GM19372 (cell line): ENCODE results near the gene FOXM1.

Experiments used
- ATAC-seq: cut with Tn5 transposase; IDR thresholded peaks from one replicate; pipeline ENCODE4 v1.9.1; 2021; ENCODE audit warnings: mild to moderate bottlenecking, low read depth, moderate library complexity; ENCODE audit not compliant: unreplicated experiment

FOXM1 gene

GRCh38 chr12:2877047-2877952 is at the start of gene FOXM1, which contains the start of gene RHNO1:
FOXM1 (minus strand) TSS chr12:2877174; CDS start chr12:2874478, 2,696 bp downstream.
RHNO1 (plus strand) TSS chr12:2877223; CDS start chr12:2885367, 8,144 bp downstream.
- peak; percentile 75 for ATAC-seq

DNA sequence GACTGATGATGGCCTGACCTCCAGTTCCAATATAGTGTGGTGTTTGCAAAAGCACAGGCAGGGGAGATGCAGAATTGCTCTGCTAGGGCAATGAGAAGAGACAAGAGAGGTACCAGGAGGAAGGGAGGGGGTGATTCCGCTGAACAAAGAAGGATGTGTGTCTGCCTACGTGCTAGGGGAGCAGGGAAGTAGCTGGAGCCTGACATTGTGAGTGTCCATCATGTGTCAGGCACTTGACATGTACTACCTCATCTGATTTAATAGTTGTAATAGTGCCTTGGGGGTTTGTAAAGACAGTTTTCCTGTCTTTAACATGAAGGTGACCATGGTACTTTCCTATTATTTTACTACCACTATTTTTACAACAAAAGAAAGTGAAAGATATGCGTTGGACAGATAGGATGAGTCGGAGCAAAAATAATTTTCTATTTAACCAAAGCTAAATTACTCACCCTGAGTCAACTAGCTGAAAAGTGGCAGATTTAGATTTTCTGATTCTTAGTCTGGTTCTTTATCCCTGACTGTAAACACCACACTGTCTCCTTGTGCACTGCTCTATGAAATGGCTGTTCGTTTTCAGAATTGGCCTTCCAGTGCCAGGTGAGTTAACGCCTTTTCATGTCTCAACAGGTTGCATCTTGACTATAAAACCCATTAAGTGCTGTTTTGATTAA is 48.5 kb upstream of the FOXM1 start:
- ATAC-seq: no peak

GRCh38 chr12:2924019-2924418 is 47.0 kb upstream of the FOXM1 start:
- ATAC-seq: no peak

DNA sequence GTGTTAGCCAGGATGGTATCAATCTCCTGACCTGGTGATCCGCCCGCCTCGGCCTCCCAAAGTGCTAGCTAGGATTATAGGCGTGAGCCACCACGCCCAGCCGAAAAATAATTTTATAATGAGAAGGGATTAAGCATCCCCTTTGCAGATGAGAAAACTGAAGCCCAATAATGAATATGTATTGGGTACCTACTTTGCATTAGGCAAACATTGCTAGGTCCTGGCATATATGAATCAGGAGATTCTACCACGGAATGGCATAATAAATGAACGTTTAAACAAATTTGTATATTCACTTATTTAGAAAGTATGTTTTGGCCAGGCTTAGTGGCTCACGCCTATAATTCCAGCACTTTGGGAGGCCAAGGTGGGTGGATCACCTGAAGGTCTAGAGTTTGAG is 46.1 kb upstream of the FOXM1 start:
- no peak for ATAC-seq

- no peak for ATAC-seq
These were observed 45.4 kb upstream of the FOXM1 start for GRCh38 chr12:2922329-2922728.

- ATAC-seq: no peak
These were observed 42.3 kb upstream of the FOXM1 start for GRCh38 chr12:2919249-2919648.

GRCh38 chr12:2912216-2912575 is 35.2 kb upstream of the FOXM1 start:
- ATAC-seq: no peak

- ATAC-seq: no peak
These were observed 27.3 kb upstream of the FOXM1 start for GRCh38 chr12:2904260-2904659.

DNA sequence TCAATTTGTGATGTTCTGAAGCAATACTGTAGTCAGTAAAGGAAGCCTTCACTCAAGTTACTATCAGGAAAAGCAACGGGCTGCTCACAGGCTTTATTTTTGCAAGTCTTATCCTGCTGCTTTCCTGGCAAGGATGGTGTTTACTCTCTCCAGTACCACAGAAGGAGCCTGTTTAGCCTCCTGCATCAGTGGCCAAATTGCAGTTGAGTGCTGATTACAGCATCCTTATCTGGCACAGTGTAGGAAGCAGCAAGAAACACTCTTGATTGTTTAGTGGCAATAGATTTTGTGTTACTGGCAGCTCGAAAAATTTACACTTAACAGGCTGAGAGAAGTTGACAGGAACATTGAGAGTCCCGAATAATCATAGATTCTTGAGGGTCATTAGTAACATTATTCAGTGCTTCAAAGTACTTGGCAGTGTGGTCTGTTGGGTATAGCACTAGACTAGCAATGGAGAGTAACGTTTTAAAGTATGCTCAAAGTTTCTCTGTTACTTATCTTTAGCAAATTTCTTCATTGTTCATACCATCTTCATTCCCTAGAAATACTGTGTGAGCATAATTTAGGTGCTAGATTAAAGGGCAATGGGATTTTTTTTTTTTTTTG is 25.4 kb upstream of the FOXM1 start:
- ATAC-seq: no peak

GRCh38 chr12:2900642-2901041 is 23.7 kb upstream of the FOXM1 start:
- ATAC-seq: no peak

GRCh38 chr12:2897418-2897817 is 20.4 kb upstream of the FOXM1 start:
- no peak for ATAC-seq

DNA sequence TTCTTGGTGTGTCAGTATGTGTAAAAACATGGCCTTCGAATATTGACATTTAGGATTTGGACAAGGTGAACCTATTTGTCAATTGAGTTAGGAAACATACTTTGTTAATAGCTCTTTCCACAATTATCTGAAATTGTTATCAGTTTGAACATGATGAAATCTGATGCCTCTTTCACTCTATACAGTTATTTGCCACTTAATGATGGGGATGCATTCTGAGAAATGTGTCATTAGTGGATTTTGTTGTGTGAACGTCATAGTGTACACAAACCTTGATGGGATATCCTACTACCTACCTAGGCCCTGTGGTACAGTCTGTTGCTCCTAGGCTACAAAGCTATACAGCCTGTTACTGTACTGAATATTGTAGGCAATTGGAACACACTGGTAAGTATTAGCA is 18.5 kb upstream of the FOXM1 start:
- no peak for ATAC-seq

DNA sequence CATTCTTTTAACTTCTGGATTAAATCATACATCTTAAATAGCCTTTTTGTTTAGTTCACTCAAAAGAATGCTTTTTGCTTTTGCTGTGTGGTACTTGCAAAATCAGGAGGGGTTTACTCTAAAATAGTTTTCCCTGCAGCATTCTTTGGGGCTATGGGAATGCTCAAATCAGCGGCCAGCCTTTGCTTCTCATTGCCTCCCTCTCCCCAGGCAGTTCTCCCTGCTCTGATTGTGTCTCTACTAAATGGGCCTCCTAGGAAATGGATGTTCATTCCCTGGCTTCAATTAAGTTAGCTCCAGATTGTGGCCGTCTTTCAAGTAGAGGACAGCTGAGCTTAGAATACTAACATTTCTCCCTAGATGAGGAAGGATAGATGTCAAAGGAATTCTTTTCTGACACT is 18.1 kb upstream of the FOXM1 start:
- no peak for ATAC-seq

DNA sequence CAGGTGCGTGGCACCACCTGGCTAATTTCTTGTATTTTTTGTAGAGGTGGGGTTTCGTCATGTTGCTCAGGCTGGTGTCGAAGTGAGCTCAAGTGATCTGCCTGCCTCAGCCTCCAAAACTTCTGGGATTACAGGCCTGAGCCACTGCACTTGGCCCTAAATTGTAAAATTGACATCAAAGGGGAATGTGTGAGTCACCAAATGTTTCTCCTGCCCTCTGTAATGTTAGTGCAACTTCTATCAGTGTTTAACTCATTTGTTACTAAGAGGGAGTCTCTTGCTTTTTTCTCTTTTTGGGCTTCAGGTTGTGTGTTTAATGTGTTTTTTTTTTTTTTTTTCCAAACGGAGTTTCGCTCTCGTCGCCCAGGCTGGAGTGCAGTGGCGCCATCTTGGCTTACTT is 16.0 kb upstream of the FOXM1 start:
- ATAC-seq: no peak

DNA sequence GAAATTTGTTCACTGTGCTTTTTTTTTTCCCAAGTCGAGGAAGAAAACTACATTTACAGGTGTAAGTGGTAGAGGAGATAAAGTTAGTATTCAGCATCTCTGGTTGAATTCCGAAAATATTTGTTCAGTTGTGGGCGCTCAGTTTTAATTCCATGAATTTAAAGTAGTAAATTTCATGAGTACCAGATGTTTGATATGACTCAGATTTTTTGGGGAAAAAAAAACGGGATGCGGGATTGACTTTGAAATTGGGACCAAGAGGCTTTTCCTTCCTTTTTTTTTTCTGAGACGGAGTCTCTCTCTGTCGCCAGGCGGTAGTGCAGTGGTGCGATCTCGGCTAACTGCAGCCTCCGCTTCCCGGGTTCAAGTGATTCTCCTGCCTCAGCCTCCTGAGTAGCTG is 15.3 kb upstream of the FOXM1 start:
- ATAC-seq: no peak

GRCh38 chr12:2891240-2892053 is 14.5 kb upstream of the FOXM1 start:
- ATAC-seq: peak; percentile 9

DNA sequence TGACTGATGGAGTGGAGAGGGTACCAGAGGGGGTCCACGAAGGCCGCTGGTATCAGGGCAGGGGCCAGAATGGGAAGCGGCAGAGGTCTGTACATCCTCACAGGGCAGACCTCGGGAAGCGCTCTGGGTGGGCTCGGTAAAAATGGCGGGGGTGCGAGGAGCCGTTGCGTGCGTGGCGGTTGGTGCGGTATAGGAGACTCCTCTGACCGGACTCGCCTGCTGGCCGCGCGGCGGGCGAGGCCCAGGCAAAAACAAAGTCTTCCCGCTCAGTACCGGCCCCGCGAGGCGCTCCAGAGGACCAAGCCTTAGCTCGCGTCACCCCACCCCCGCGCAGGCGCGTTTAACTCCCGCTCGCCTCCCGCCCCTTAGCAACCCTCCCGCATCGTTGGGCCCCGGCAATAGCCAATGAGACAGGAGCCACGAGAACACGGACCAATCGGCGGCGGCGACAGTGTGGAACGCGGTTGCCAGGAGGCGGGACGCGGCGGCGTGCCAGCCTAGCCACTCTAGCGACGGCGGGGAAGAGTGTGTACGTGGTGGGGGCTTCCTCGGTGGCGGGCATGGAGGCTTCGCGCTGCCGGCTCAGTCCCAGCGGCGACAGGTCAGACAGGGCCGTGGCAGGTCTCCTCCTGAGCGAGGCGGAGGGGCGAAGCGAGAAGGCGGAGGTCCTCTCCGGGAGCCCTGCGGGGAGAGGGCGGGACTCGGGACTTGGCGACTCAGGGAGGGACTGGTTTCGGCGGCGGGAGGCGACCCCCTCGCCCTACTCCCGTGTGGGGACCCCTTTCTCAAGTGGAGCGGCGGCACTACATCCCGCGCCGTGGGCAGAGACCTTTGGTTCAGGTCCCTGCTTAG is 13.6 kb upstream of the FOXM1 start, which contains the start of gene TULP3:
Gene TULP3 (plus strand): TSS at position 504 of the 852 bp plus-strand sequence. CDS start 57 bp downstream, at position 561.
- peak; percentile 97 for ATAC-seq

- ATAC-seq: no peak
These were observed 13.0 kb upstream of the FOXM1 start for GRCh38 chr12:2890001-2890387.

DNA sequence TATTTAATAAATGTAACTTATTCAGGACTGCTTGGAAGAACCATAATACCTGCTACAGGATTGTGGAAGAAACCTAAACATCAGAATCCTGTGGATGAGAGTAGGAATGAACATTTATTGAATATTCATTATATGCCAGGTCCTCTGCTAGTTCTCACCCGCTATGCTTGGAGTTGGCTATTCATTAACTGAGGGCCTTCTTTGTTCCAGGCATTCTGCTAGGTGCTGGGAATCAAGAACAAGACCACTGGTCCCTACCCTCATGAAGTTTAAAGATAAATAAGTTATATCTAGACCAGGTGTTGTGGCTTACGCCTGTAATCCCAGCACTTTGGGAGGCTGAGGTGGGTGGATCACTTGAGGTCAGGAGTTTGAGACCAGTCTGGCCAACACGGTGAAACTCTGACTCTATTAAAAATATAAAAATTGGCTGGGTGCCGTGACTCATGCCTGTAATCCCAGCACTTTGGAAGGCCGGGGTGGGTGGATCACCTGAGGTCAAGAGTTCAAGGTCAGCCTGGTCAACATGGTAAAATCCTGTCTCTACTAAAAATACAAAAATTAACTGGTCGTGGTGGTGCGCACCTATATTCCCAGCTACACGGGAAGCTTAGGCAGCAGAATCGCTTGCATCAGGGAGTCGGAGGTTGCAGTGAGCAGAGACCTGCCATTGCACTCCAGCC is 9.9 kb upstream of the FOXM1 start:
- no peak for ATAC-seq
